ENCODE results near the gene CCDC188. TPM values are rescaled to one million over a fixed set of nuclear protein-coding genes. Genes with fewer than 3 reads are reported as not detected.

Gene CCDC188
- total RNA-seq, 1 experiment from 2014 or later: not detected

- ChIA-PET POLR2A (no interaction called here), CTCF (interaction anchor here (2.8 kb wide), 1 partner anchor 63 kb away, joined by 14 read pairs; no protein-coding TSS in a partner anchor)
- ATAC-seq (0 out of 2 replicates have a peak, but pooled peaks have one; percentile 24), DNase-seq (ENCODE audit: low read depth, low spot score) (no peak)
- Histone ChIP-seq H3K36me3 (ENCODE audit: control insufficient read depth, insufficient read depth, low read length) (no peaks in the 10 kb centered on the region), H3K4me1 (ENCODE audit: control insufficient read depth, insufficient read depth, low read length) (peaks cover 3% of the 10 kb centered on the region; the same call in 1 of the 2 replicates), H3K27ac (ENCODE audit: low read length) (no peak overlapping the region), H3K4me3 (ENCODE audit: low read depth in 2 of 2, low read length in 2 of 2) (no peak overlapping the region), H3K27me3 (ENCODE audit: control insufficient read depth, insufficient read depth, low read length) (no peaks in the 10 kb centered on the region), H3K9me3 (ENCODE audit: control insufficient read depth, insufficient read depth, low read depth, low read length) (no peaks in the 10 kb centered on the region)
- in situ Hi-C loops (cut with HindIII; ENCODE audit: low pct_unique_long_range_greater_than_20kb, low sequenced_read_pairs): no loop called here
- no peak for TF ChIP-seq POLR2AphosphoS5 (IDR thresholded peaks at IDR 0.05; ENCODE audit: low read depth, low read length)
- no peak for TF ChIP-seq SIN3A (IDR thresholded peaks at IDR 0.05; ENCODE audit: borderline replicate concordance, insufficient read depth, low read depth, low read length)
- TF ChIP-seq TCF7L2 (IDR thresholded peaks at IDR 0.05; ENCODE audit: low read depth, low read length): no peak
- no peak for TF ChIP-seq REST (IDR thresholded peaks at IDR 0.05; ENCODE audit: insufficient read depth in 1 of 2, low read depth in 2 of 2, low read length in 1 of 2)
- TF ChIP-seq, protein P1, sequence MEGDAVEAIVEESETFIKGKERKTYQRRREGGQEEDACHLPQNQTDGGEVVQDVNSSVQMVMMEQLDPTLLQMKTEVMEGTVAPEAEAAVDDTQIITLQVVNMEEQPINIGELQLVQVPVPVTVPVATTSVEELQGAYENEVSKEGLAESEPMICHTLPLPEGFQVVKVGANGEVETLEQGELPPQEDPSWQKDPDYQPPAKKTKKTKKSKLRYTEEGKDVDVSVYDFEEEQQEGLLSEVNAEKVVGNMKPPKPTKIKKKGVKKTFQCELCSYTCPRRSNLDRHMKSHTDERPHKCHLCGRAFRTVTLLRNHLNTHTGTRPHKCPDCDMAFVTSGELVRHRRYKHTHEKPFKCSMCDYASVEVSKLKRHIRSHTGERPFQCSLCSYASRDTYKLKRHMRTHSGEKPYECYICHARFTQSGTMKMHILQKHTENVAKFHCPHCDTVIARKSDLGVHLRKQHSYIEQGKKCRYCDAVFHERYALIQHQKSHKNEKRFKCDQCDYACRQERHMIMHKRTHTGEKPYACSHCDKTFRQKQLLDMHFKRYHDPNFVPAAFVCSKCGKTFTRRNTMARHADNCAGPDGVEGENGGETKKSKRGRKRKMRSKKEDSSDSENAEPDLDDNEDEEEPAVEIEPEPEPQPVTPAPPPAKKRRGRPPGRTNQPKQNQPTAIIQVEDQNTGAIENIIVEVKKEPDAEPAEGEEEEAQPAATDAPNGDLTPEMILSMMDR (IDR thresholded peaks at IDR 0.05): no peak
- BruUV-seq (replicated peaks): no TSS peak
- intact Hi-C loops (cut with micrococcal nuclease; ENCODE audit: unreplicated experiment): loop anchor here (10.0 kb wide), 1 partner anchor 59 kb away; no protein-coding TSS in a partner anchor
These were observed 24.7 kb upstream of the CCDC188 start for GRCh38 chr22:20175597-20175900.

- in situ Hi-C loops (cut with HindIII; ENCODE audit: low pct_unique_long_range_greater_than_20kb, low sequenced_read_pairs): no loop called here
- Histone ChIP-seq H3K27me3 (ENCODE audit: control insufficient read depth, insufficient read depth, low read length) (no peaks in the 10 kb centered on the region), H3K4me3 (ENCODE audit: low read depth in 2 of 2, low read length in 2 of 2) (no peak overlapping the region), H3K36me3 (ENCODE audit: control insufficient read depth, insufficient read depth, low read length) (no peaks in the 10 kb centered on the region), H3K27ac (ENCODE audit: low read length) (no peak overlapping the region), H3K9me3 (ENCODE audit: control insufficient read depth, insufficient read depth, low read depth, low read length) (no peaks in the 10 kb centered on the region), H3K4me1 (ENCODE audit: control insufficient read depth, insufficient read depth, low read length) (peaks cover 3% of the 10 kb centered on the region; the same call in 1 of the 2 replicates)
- DNase-seq (ENCODE audit: low read depth, low spot score): no peak
- intact Hi-C loops (cut with micrococcal nuclease; ENCODE audit: unreplicated experiment): loop anchor here (10.0 kb wide), 1 partner anchor 60 kb away; no protein-coding TSS in a partner anchor
- ChIA-PET CTCF (interaction anchor here (0.6 to 2.8 kb wide), 2 partner anchors 64 to 224 kb away, joined by 5 to 14 read pairs; no protein-coding TSS in a partner anchor), POLR2A (no interaction called here)
- TF ChIP-seq, protein P1 (IDR thresholded peaks at IDR 0.05): peak; percentile 74
- TF ChIP-seq TCF7L2 (IDR thresholded peaks at IDR 0.05; ENCODE audit: low read depth, low read length) (no peak), REST (IDR thresholded peaks at IDR 0.05; ENCODE audit: insufficient read depth in 1 of 2, low read depth in 2 of 2, low read length in 1 of 2) (no peak), SIN3A (IDR thresholded peaks at IDR 0.05; ENCODE audit: borderline replicate concordance, insufficient read depth, low read depth, low read length) (no peak), POLR2AphosphoS5 (IDR thresholded peaks at IDR 0.05; ENCODE audit: low read depth, low read length) (no peak)
- ATAC-seq: peak; percentile 82
- BruUV-seq (replicated peaks): no TSS peak
These were observed 24.1 kb upstream of the CCDC188 start for GRCh38 chr22:20174785-20175596.
